Liver (tissue), 9 donors: ENCODE measurements around the gene EIF2B2. TPM values are rescaled to one million over a fixed set of nuclear protein-coding genes. Genes with fewer than 3 reads are reported as not detected.

ENCODE experiments used
- DNase-seq: peaks from one replicate; pipeline ENCODE4 v3.0.0-alpha.2; 2017; ENCODE audit warnings: low spot score
- H3K27ac ChIP-seq, 2 donors: one replicate each; pipeline ENCODE4 v1.7.0; 2013; ENCODE audit warnings: inconsistent platforms in 2 of 2, low read length in 2 of 2, control low read depth in 1 of 2, low read depth in 1 of 2, mild to moderate bottlenecking in 1 of 2
- H3K27me3 ChIP-seq, 4 donors: one replicate each; pipeline versions ENCODE4 v1.6.1 to v1.7.0; 2013; ENCODE audit warnings: low read length in 3 of 4, inconsistent platforms in 1 of 4, mild to moderate bottlenecking in 1 of 4, moderate library complexity in 1 of 4; ENCODE audit not compliant: control insufficient read depth in 4 of 4, insufficient read depth in 4 of 4
- H3K36me3 ChIP-seq, 4 donors: one replicate each; pipeline versions ENCODE4 v1.6.1 to v1.7.0; 2013; ENCODE audit warnings: low read length in 3 of 4, mild to moderate bottlenecking in 3 of 4, low read depth in 1 of 4, moderate library complexity in 1 of 4; ENCODE audit not compliant: control insufficient read depth in 4 of 4, insufficient read depth in 3 of 4
- H3K4me1 ChIP-seq, 4 donors: one replicate each; pipeline versions ENCODE4 v1.6.1 to v1.7.0; 2013; ENCODE audit warnings: low read length in 3 of 4, mild to moderate bottlenecking in 3 of 4, moderate library complexity in 1 of 4; ENCODE audit not compliant: control insufficient read depth in 4 of 4, insufficient read depth in 4 of 4
- H3K4me3 ChIP-seq, 3 donors: one replicate each; pipeline versions ENCODE4 v1.6.1 to v1.7.0; 2013; ENCODE audit warnings: low read length in 3 of 3, control low read depth in 1 of 3, low read depth in 1 of 3, mild to moderate bottlenecking in 1 of 3
- H3K9ac ChIP-seq, 2 donors: one replicate each; pipeline ENCODE4 v1.7.0; 2013; ENCODE audit warnings: low read length in 2 of 2, mild to moderate bottlenecking in 2 of 2, moderate library complexity in 2 of 2, control low read depth in 1 of 2, low read depth in 1 of 2
- H3K9me3 ChIP-seq, 4 donors: one replicate each; pipeline versions ENCODE4 v1.6.1 to v1.7.0; 2013; ENCODE audit warnings: low read length in 3 of 4; ENCODE audit not compliant: control insufficient read depth in 4 of 4
- EGR1 ChIP-seq, 2 donors: IDR thresholded peaks; 2 replicates each; pipeline ENCODE4 v1.6.1; 2016 to 2018; ENCODE audit warnings: antibody characterized with exemption in 2 of 2, low read depth in 2 of 2
- FOXA1 ChIP-seq: IDR thresholded peaks from 2 replicates; pipeline ENCODE4 v1.6.1; 2016; ENCODE audit warnings: antibody characterized with exemption
- FOXA2 ChIP-seq: IDR thresholded peaks from 2 replicates; pipeline ENCODE4 v1.6.1; 2016; ENCODE audit warnings: antibody characterized with exemption
- GABPA ChIP-seq, 2 donors: IDR thresholded peaks in 1 of 2; conservative IDR thresholded peaks in 1 of 2; 2 replicates each; pipeline ENCODE4 v1.6.1; 2016; ENCODE audit warnings: antibody characterized with exemption in 2 of 2, mild to moderate bottlenecking in 1 of 2, moderate library complexity in 1 of 2
- HNF4A ChIP-seq, 2 donors: conservative IDR thresholded peaks; 2 replicates each; pipeline ENCODE4 v1.6.1; 2016; ENCODE audit warnings: antibody characterized with exemption in 2 of 2, mild to moderate bottlenecking in 2 of 2
- HNF4G ChIP-seq: IDR thresholded peaks from 2 replicates; pipeline ENCODE4 v1.6.1; 2016; ENCODE audit warnings: antibody characterized with exemption
- JUND ChIP-seq, 2 donors: IDR thresholded peaks; 2 replicates each; pipeline ENCODE4 v1.6.1; 2016; ENCODE audit warnings: antibody characterized with exemption in 2 of 2
- NR2F2 ChIP-seq: IDR thresholded peaks from 2 replicates; pipeline ENCODE4 v1.6.1; 2016; ENCODE audit warnings: antibody characterized with exemption
- RAD21 ChIP-seq, 2 donors: IDR thresholded peaks; 2 replicates each; pipeline ENCODE4 v1.6.1; 2016; ENCODE audit warnings: antibody characterized with exemption in 2 of 2, mild to moderate bottlenecking in 2 of 2
- RXRA ChIP-seq, 2 donors: IDR thresholded peaks; 2 replicates each; pipeline ENCODE4 v1.6.1; 2017 to 2018; ENCODE audit warnings: antibody characterized with exemption in 2 of 2, mild to moderate bottlenecking in 1 of 2
- SP1 ChIP-seq: IDR thresholded peaks from 2 replicates; pipeline ENCODE4 v1.6.1; 2018; ENCODE audit warnings: antibody characterized with exemption, mild to moderate bottlenecking
- TAF1 ChIP-seq: conservative IDR thresholded peaks from 2 replicates; pipeline ENCODE4 v1.6.1; 2016; ENCODE audit warnings: antibody characterized with exemption, mild to moderate bottlenecking
- YY1 ChIP-seq: IDR thresholded peaks from 2 replicates; pipeline ENCODE4 v1.6.1; 2016; ENCODE audit warnings: antibody characterized with exemption, mild to moderate bottlenecking
- WGBS: extraction: QIAGEN DNeasy Blood & Tissue Kit; methylation state at CpG from one replicate; pipeline ENCODE4 v1.1.7; 2013; 5-methylcytosine and 5-hydroxymethylcytosine counted together
- polyA plus RNA-seq, 2 donors: library from polyadenylated mRNA; stranded (reverse) in 1 of 2; unstranded in 1 of 2; fragments of 200-250 nt in 1 of 2; fragments of >200 nt in 1 of 2; fragmentation: Nextera tagmentation in 1 of 2; extraction: Ambion mirVana in 1 of 2; gene quantifications; one replicate each; pipeline versions ENCODE4 v1.2.1 to v1.2.3, GENCODE V29; 2013 to 2015
- total RNA-seq, 2 donors: library from RNA; depleted of rRNA; stranded (reverse); fragments of >200 nt; gene quantifications; one replicate each; pipeline ENCODE4 v1.2.3, GENCODE V29; 2014
- TF ChIP-seq, protein P1 (sequence below): IDR thresholded peaks from 2 replicates; pipeline ENCODE4 v1.6.1; 2016; ENCODE audit warnings: antibody characterized with exemption, mild to moderate bottlenecking
- TF ChIP-seq, protein P2 (sequence below): IDR thresholded peaks from 2 replicates; pipeline ENCODE4 v1.6.1; 2016; ENCODE audit warnings: antibody characterized with exemption
- TF ChIP-seq, protein P3 (sequence below): IDR thresholded peaks from 2 replicates; pipeline ENCODE4 v1.6.1; 2016; ENCODE audit warnings: antibody characterized with exemption
- TF ChIP-seq, protein P4 (sequence below): IDR thresholded peaks from 2 replicates; pipeline ENCODE4 v1.6.1; 2016; ENCODE audit warnings: antibody characterized with exemption
- TF ChIP-seq, protein P5 (sequence below): fragments of 150-350 bp; IDR thresholded peaks from 2 replicates; pipeline ENCODE4 v1.5.1; 2017; ENCODE audit warnings: improper control_type of control experiment, low read depth, low read length; ENCODE audit not compliant: missing input control
- donor health status: healthy.
- donor health status: healthy.
- donor health status: healthy.
- donor health status: healthy.
- donor health status: healthy.

Gene EIF2B2
- total and polyA plus RNA-seq, 4 donors: 16.2 to 23.6 (median 20.2) TPM

DNA sequence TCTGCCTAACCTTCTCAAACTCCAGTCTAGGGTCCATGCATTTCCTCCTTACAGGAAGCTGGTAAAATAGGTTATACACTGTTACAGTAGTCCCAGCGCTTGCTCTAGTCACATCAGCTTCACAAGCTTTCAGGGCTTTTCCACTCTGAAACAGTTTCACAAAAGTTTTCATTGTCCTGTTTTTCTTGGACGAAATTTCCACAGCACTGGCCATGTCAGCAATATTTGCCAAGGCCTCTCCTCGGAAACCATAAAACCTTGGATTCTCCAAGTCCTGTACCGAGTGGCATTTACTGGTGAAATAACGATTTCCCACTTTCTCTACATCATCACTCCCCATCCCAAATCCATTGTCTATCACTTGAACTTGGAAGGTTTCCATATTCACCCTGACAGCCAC is 46.4 kb downstream of the EIF2B2 start (continued):
- TF ChIP-seq, protein P1, sequence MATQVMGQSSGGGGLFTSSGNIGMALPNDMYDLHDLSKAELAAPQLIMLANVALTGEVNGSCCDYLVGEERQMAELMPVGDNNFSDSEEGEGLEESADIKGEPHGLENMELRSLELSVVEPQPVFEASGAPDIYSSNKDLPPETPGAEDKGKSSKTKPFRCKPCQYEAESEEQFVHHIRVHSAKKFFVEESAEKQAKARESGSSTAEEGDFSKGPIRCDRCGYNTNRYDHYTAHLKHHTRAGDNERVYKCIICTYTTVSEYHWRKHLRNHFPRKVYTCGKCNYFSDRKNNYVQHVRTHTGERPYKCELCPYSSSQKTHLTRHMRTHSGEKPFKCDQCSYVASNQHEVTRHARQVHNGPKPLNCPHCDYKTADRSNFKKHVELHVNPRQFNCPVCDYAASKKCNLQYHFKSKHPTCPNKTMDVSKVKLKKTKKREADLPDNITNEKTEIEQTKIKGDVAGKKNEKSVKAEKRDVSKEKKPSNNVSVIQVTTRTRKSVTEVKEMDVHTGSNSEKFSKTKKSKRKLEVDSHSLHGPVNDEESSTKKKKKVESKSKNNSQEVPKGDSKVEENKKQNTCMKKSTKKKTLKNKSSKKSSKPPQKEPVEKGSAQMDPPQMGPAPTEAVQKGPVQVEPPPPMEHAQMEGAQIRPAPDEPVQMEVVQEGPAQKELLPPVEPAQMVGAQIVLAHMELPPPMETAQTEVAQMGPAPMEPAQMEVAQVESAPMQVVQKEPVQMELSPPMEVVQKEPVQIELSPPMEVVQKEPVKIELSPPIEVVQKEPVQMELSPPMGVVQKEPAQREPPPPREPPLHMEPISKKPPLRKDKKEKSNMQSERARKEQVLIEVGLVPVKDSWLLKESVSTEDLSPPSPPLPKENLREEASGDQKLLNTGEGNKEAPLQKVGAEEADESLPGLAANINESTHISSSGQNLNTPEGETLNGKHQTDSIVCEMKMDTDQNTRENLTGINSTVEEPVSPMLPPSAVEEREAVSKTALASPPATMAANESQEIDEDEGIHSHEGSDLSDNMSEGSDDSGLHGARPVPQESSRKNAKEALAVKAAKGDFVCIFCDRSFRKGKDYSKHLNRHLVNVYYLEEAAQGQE: no peak
- TF ChIP-seq, protein P2, sequence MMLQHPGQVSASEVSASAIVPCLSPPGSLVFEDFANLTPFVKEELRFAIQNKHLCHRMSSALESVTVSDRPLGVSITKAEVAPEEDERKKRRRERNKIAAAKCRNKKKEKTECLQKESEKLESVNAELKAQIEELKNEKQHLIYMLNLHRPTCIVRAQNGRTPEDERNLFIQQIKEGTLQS: no peak
- TF ChIP-seq FOXA2 (no peak), SP1 (no peak)

DNA sequence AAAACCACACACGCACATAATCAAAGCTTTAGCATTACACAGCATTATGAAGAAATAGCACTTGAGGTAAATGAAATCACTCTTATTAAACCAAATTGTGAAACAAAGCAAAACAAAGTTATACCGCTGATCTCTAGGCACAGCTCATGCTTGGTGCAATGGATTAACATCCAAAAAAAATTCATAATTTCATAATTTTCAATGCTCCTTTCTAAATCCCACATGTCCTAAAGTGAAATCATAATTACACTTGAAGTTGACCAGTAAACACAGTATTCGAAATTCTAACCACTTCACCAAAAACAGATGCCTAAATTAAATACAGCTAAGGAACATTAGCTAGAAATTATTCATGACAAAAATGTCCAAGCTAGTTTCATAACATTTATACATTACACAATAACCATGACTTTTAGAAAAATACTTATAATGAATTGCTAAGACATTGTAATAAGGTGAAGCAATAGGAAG is 47.0 kb downstream of the EIF2B2 start:
- DNase-seq: no peak
- 91% methylated on average over 3 of the region's 3 CpGs for WGBS
- H3K4me1 ChIP-seq: peaks cover 0 to 9% (median 5%) of the 10 kb centered on the region in 4 donors
- no peak overlapping the region for H3K9ac ChIP-seq
- H3K27ac ChIP-seq: peak overlapping the region in 1 of 2 donors; percentile 96
- no peaks in the 10 kb centered on the region for H3K9me3 ChIP-seq
- TF ChIP-seq FOXA1 (no peak), SP1 (no peak), NR2F2 (no peak), HNF4G (no peak), YY1 (no peak), RAD21 (IDR thresholded peaks at IDR 0.05) (no peak), JUND (IDR thresholded peaks at IDR 0.05) (no peak), TAF1 (no peak), GABPA (IDR thresholded peaks at IDR 0.05 in 1 of 2, conservative IDR thresholded peaks at IDR 0.05 in 1 of 2) (no peak), HNF4A (conservative IDR thresholded peaks at IDR 0.05) (no peak), RXRA (IDR thresholded peaks at IDR 0.05) (no peak), EGR1 (IDR thresholded peaks at IDR 0.05; ENCODE audit: low read depth in 2 of 2) (no peak), FOXA2 (no peak)
- TF ChIP-seq, protein P3, sequence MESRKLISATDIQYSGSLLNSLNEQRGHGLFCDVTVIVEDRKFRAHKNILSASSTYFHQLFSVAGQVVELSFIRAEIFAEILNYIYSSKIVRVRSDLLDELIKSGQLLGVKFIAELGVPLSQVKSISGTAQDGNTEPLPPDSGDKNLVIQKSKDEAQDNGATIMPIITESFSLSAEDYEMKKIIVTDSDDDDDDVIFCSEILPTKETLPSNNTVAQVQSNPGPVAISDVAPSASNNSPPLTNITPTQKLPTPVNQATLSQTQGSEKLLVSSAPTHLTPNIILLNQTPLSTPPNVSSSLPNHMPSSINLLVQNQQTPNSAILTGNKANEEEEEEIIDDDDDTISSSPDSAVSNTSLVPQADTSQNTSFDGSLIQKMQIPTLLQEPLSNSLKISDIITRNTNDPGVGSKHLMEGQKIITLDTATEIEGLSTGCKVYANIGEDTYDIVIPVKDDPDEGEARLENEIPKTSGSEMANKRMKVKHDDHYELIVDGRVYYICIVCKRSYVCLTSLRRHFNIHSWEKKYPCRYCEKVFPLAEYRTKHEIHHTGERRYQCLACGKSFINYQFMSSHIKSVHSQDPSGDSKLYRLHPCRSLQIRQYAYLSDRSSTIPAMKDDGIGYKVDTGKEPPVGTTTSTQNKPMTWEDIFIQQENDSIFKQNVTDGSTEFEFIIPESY: no peak
- TF ChIP-seq, protein P1: no peak
- TF ChIP-seq, protein P4, sequence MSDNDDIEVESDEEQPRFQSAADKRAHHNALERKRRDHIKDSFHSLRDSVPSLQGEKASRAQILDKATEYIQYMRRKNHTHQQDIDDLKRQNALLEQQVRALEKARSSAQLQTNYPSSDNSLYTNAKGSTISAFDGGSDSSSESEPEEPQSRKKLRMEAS: no peak
- TF ChIP-seq, protein P5, sequence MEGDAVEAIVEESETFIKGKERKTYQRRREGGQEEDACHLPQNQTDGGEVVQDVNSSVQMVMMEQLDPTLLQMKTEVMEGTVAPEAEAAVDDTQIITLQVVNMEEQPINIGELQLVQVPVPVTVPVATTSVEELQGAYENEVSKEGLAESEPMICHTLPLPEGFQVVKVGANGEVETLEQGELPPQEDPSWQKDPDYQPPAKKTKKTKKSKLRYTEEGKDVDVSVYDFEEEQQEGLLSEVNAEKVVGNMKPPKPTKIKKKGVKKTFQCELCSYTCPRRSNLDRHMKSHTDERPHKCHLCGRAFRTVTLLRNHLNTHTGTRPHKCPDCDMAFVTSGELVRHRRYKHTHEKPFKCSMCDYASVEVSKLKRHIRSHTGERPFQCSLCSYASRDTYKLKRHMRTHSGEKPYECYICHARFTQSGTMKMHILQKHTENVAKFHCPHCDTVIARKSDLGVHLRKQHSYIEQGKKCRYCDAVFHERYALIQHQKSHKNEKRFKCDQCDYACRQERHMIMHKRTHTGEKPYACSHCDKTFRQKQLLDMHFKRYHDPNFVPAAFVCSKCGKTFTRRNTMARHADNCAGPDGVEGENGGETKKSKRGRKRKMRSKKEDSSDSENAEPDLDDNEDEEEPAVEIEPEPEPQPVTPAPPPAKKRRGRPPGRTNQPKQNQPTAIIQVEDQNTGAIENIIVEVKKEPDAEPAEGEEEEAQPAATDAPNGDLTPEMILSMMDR: no peak
- TF ChIP-seq, protein P2: no peak
- H3K27me3 ChIP-seq: no peaks in the 10 kb centered on the region
- H3K4me3 ChIP-seq: no peak overlapping the region
- H3K36me3 ChIP-seq: no peaks in the 10 kb centered on the region
